K562 (cell line): ENCODE measurements around the gene MICAL2. TPM values are rescaled to one million over a fixed set of nuclear protein-coding genes. Genes with fewer than 3 reads are reported as not detected.

Experiments used
- ATAC-seq: fragments of 200-7000 bp; cut with Tn5 transposase; 3 replicates; pipeline ENCODE4 v1.9.1; 2020; ENCODE audit warnings: moderate library complexity
- BruUV-seq: library from RNA; stranded (reverse); fragments of 400-500 nt; replicated peaks from 2 replicates; lab custom pipeline; 2021; lab: Mats Ljungman, UMichigan
- CTCF ChIA-PET: fragments of 300-600 bp; formaldehyde crosslinking; extraction: SDS; loops from one replicate; lab custom pipeline; 2021; ENCODE audit warnings: low intra/inter-chr PET ratio; lab: Yijun Ruan, JAX
- POLR2A ChIA-PET: fragments of 300-600, 350-650 bp; sonication (Branson Sonifier 250); formaldehyde crosslinking; extraction: SDS; loops from one replicate; lab custom pipeline; 2021; ENCODE audit warnings: antibody characterized with exemption, inconsistent platforms; lab: Yijun Ruan, JAX
- DNase-seq, 4 experiments: peaks; one replicate each; pipeline versions ENCODE4 v3.0.0 to v3.0.0-alpha.2; 2011 to 2018; ENCODE audit warnings: low spot score in 3 of 4, mixed read lengths in 3 of 4; ENCODE audit errors: extremely low read depth in 1 of 4
- FAIRE-seq: peaks from 2 replicates; lab custom pipeline; 2011; peaks lifted over from hg19 to GRCh38; lab: Jason Lieb, UNC
- H2AFZ ChIP-seq: 2 replicates; pipeline ENCODE4 v1.6.0; 2011; ENCODE audit warnings: low read depth, low read length, control low read depth, inconsistent platforms
- H3K27ac ChIP-seq: fragments of 200-600 bp; 3 replicates; pipeline ENCODE4 v1.8.0; 2011; ENCODE audit warnings: low read depth, mild to moderate bottlenecking, control low read depth, inconsistent platforms, low read length, moderate library complexity, mixed read lengths; ENCODE audit errors: extremely low read depth
- H3K27me3 ChIP-seq, 2 experiments: fragments of 300-600 bp in 1 of 2; 2 replicates in 1 of 2; 3 replicates in 1 of 2; pipeline versions ENCODE4 v1.6.0 to v1.8.0; 2011; ENCODE audit warnings: inconsistent platforms in 2 of 2, low read length in 2 of 2, mild to moderate bottlenecking in 1 of 2, mixed read lengths in 1 of 2, moderate library complexity in 1 of 2; ENCODE audit not compliant: control insufficient read depth in 2 of 2, insufficient read depth in 2 of 2
- H3K36me3 ChIP-seq: fragments of 300-600 bp; 3 replicates; pipeline ENCODE4 v1.8.0; 2011; ENCODE audit warnings: mild to moderate bottlenecking, low read length, inconsistent platforms; ENCODE audit not compliant: control insufficient read depth, insufficient read depth
- H3K4me1 ChIP-seq, 2 experiments: fragments of 200-600 bp in 1 of 2; replicated peaks in 1 of 2; 2 replicates in 1 of 2; 3 replicates in 1 of 2; pipeline versions ENCODE4 v1.5.1 to v1.8.0; 2011; ENCODE audit warnings: inconsistent platforms in 2 of 2, low read length in 2 of 2, mild to moderate bottlenecking in 1 of 2, mixed read lengths in 1 of 2, moderate library complexity in 1 of 2; ENCODE audit not compliant: control insufficient read depth in 2 of 2, insufficient read depth in 2 of 2
- H3K4me2 ChIP-seq: 2 replicates; pipeline ENCODE4 v1.6.1; 2011; ENCODE audit warnings: low read length, control low read depth, inconsistent platforms, mixed read lengths; ENCODE audit not compliant: insufficient read depth
- H3K4me3 ChIP-seq: fragments of 200-600 bp; sonication (generic), shearing (Covaris generic); 2 replicates; pipeline ENCODE4 v1.5.1; 2016; ENCODE audit warnings: control low read depth, inconsistent platforms
- H3K79me2 ChIP-seq: fragments of 200-600 bp; 3 replicates; pipeline ENCODE4 v1.8.0; 2011; ENCODE audit warnings: low read length, inconsistent platforms; ENCODE audit not compliant: control insufficient read depth, insufficient read depth
- H3K9ac ChIP-seq, 2 experiments: 2 replicates each; pipeline versions ENCODE4 v1.6.0 to v1.6.1; 2011; ENCODE audit warnings: low read depth in 2 of 2, low read length in 2 of 2, control low read depth in 1 of 2, inconsistent platforms in 1 of 2, mild to moderate bottlenecking in 1 of 2, mixed read lengths in 1 of 2; ENCODE audit not compliant: insufficient read depth in 1 of 2
- H3K9me1 ChIP-seq: one replicate; pipeline ENCODE4 v1.6.0; 2011; ENCODE audit warnings: inconsistent platforms, mild to moderate bottlenecking, low read length, moderate library complexity; ENCODE audit not compliant: control insufficient read depth, insufficient read depth
- H3K9me3 ChIP-seq: replicated peaks from 2 replicates; pipeline ENCODE4 v1.5.1; 2011; ENCODE audit warnings: low read depth, low read length, inconsistent platforms; ENCODE audit not compliant: control insufficient read depth, insufficient read depth
- H4K20me1 ChIP-seq: replicated peaks from 2 replicates; pipeline ENCODE4 v1.6.1; 2011; ENCODE audit warnings: low read length, inconsistent platforms, mixed read lengths; ENCODE audit not compliant: control insufficient read depth, insufficient read depth
- CBFA2T2 ChIP-seq: fragments of 450-650 bp; conservative IDR thresholded peaks from 2 replicates; pipeline ENCODE4 v1.6.1; 2017; ENCODE audit warnings: mild to moderate bottlenecking
- NR2C1 ChIP-seq, 2 experiments: fragments of 450-650 bp; IDR thresholded peaks; 2 replicates each; pipeline ENCODE4 v1.6.1; 2017; ENCODE audit warnings: mild to moderate bottlenecking in 2 of 2, antibody characterized with exemption in 1 of 2, inconsistent platforms in 1 of 2, missing compliant biosample characterization in 1 of 2, missing genetic modification characterization in 1 of 2
- NR2C2 ChIP-seq, 2 experiments: fragments of 200-800 bp in 1 of 2; sonication (Bioruptor generic) in 1 of 2; sonication (generic) in 1 of 2; formaldehyde crosslinking in 1 of 2; IDR thresholded peaks; 2 replicates each; pipeline versions ENCODE4 v1.6.1 to v1.8.0; 2016 to 2022; ENCODE audit warnings: mild to moderate bottlenecking in 1 of 2, missing compliant biosample characterization in 1 of 2, missing genetic modification characterization in 1 of 2, missing genetic modification reagents in 1 of 2
- U2AF1 ChIP-seq: fragments of 200-400 bp; formaldehyde crosslinking; optimal IDR thresholded peaks from 2 replicates; pipeline ENCODE3; 2017; ENCODE audit warnings: mild to moderate bottlenecking, low read depth, low read length, moderate library complexity
- WGBS: fragments of 100-300 bp; shearing (Covaris generic); methylation state at CpG from one replicate; pipeline ENCODE4 v1.1.6; 2016; ENCODE audit warnings: low coverage, mixed read lengths; ENCODE audit not compliant: insufficient coverage; ENCODE audit errors: missing lambda C conversion rate; 5-methylcytosine and 5-hydroxymethylcytosine counted together
- in situ Hi-C: fragments of 300-500 bp; cut with MboI; formaldehyde crosslinking; loops from 4 replicates; pipeline ENCODE4 v1.15.0; 2018; ENCODE audit warnings: inconsistent platforms, mixed read lengths
- intact Hi-C: fragments of 100-400 bp; cut with micrococcal nuclease; formaldehyde crosslinking; loops from 2 replicates; pipeline ENCODE4 v1.14.2; 2022
- polyA plus RNA-seq, 8 experiments: library from polyadenylated mRNA; depleted of rRNA in 4 of 8; stranded (reverse) in 5 of 8; unstranded in 3 of 8; fragments of >200 nt; fragmentation: Nextera tagmentation in 2 of 8; fragmentation: Illumina TruSeq in 1 of 8; extraction: Ambion mirVana in 2 of 8; extraction: Trizol in 1 of 8; gene quantifications; 2 replicates each; pipeline versions ENCODE4 v1.2.1 to v1.2.3, GENCODE V29; 2011 to 2014; ENCODE audit warnings: inconsistent platforms in 1 of 8, missing spikeins in 1 of 8
- total RNA-seq, 7 experiments: library from RNA; depleted of rRNA in 6 of 7; stranded (reverse); fragments of >200 nt in 6 of 7; fragmentation: Illumina TruSeq in 2 of 7; extraction: Trizol in 2 of 7; gene quantifications; 2 replicates each; pipeline versions ENCODE4 v1.2.1 to v1.2.3, GENCODE V29; 2011 to 2021; ENCODE audit warnings: low replicate concordance in 1 of 7

Gene MICAL2
- total and polyA plus RNA-seq, 9 of the 15 experiments (the other 6 are each of a cell fraction or from before 2014, with no cell fraction given), result 4.7 to 64.2 (median 33.6) TPM

DNA sequence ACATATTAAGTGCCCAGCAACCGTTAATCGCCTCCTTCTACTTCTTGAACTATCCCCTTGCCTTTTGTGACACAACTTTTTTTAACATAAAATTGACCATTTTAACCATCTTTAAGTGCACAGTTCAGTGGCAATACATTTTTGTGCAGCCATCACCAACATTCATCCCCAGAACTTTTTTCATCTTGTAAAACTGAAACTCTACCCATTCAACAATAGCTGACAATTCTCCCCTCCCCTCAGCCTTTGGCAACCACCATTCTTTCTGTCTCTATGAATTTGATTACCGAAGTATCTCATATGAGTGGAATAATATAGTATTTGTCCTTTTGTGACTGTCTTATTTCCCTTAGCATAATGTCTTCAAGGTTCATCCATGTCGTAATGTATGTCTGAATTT is 66.0 kb downstream of the MICAL2 start:
- in situ Hi-C loops, result no loop called here
- Histone ChIP-seq H3K4me1 (peaks cover 18 to 64% of the 10 kb centered on the region in 2 experiments), H4K20me1 (no peaks in the 10 kb centered on the region), H3K79me2 (peaks cover 22% of the 10 kb centered on the region; the same call in 2 of the 3 replicates), H3K9me3 (no peaks in the 10 kb centered on the region), H3K4me2 (no peak overlapping the region), H3K27me3 (no peaks in the 10 kb centered on the region), H3K27ac (no peak overlapping the region), H2AFZ (no peak overlapping the region), H3K36me3 (peaks cover 2% of the 10 kb centered on the region; the same call in 2 of the 3 replicates), H3K9me1 (no peaks in the 10 kb centered on the region), H3K4me3 (no peak overlapping the region), H3K9ac (no peak overlapping the region)
- POLR2A ChIA-PET, result interaction anchor here (2.3 kb wide), 1 partner anchor 9 kb away, joined by 7 read pairs; no protein-coding TSS in a partner anchor
- TF ChIP-seq U2AF1 (no peak), NR2C2 (CRISPR knock-in tag; IDR thresholded peaks at IDR 0.05) (no peak), NR2C2 (tag; IDR thresholded peaks at IDR 0.05) (peak; percentile 26; the same call in 1 of the 2 replicates)
- BruUV-seq, result no TSS peak
- intact Hi-C loops, result no loop called here
- WGBS, result 95% methylated on average over 4 of the region's 4 CpGs
- ATAC-seq (no peak), FAIRE-seq (no peak), DNase-seq (no peak)
- CTCF ChIA-PET, result no interaction called here

DNA sequence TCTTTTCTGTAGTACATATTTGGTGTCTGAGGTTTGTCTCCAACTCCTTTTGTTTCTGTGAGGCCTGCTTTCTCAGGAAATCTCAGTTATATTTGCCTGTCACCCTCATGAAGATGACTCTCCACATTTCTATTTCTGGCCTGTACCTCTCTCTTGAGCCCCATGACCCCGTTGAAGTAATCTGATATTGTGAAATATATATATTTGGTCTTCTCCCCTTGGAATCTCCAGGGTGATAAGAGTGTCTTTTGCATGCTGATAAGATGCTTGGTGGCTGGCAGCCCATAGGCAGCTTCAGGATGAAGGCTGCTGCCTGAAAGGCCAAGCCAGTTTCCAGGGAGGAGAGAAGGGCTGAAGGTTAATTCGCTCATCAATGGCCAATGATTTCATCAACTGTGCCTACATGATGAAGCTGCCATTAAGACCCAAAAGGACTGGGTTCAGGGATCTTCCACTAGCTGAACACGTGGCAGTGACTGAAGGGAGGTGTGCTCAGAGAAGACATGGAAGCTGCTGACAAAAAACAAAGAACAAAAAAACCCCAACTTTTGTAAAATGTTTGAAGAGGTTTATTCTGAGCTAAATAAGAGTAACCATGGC is 67.4 kb downstream of the MICAL2 start:
- no TSS peak for BruUV-seq
- Histone ChIP-seq H3K4me1 (peaks cover 30 to 66% of the 10 kb centered on the region in 2 experiments), H3K27ac (no peak overlapping the region), H3K4me2 (no peak overlapping the region), H3K79me2 (peaks cover 18% of the 10 kb centered on the region; the same call in 2 of the 3 replicates), H3K9ac (no peak overlapping the region), H3K4me3 (no peak overlapping the region), H3K36me3 (no peaks in the 10 kb centered on the region; the same call in 1 of the 3 replicates), H2AFZ (no peak overlapping the region; the same call in 1 of the 2 replicates), H4K20me1 (0 out of 2 replicates have a peak, but pooled peaks cover 4% of the 10 kb centered on the region), H3K9me3 (no peaks in the 10 kb centered on the region), H3K9me1 (no peaks in the 10 kb centered on the region), H3K27me3 (no peaks in the 10 kb centered on the region)
- WGBS, result 4% methylated on average over 3 of the region's 3 CpGs
- ChIA-PET POLR2A (interaction anchor here (0.9 to 2.3 kb wide), 6 partner anchors 8 to 99 kb away, joined by 3 to 10 read pairs (median 4); no protein-coding TSS in a partner anchor), CTCF (no interaction called here)
- intact Hi-C loops, result no loop called here
- in situ Hi-C loops, result no loop called here
- DNase-seq (peak in 1 of 4 experiments; percentile 59), ATAC-seq (no peak), FAIRE-seq (no peak)
- 0 out of 2 replicates have a peak, but pooled peaks have one; percentile 15 for TF ChIP-seq NR2C1 (IDR thresholded peaks at IDR 0.05)
- no peak for TF ChIP-seq NR2C1 (tag; IDR thresholded peaks at IDR 0.05)
- peak; percentile 49 for TF ChIP-seq CBFA2T2
